Measurements from ENCODE around the gene TBC1D10A.
A peak's percentile ranks its signal among the peaks of the same experiment; 100 is the strongest.

Gene TBC1D10A

GRCh38 chr22:30289980-30290313 is 36.8 kb downstream of the TBC1D10A start:
- no peak overlapping the region for H3K27ac ChIP-seq (ENCODE audit: low read length)

GRCh38 chr22:30289141-30289979 is 37.4 kb downstream of the TBC1D10A start, which contains the start of gene CASTOR1:
TSS of gene CASTOR1 (minus strand) at chr22:30289505. CDS start at chr22:30289497, 8 bp downstream.
- Histone ChIP-seq H3K27me3 (ENCODE audit: low read depth, low read length) (no peaks in the 10 kb centered on the region), H3K4me2 (ENCODE audit: low read length) (peak within 1 kb of the TSS; percentile 93), H3K4me3 (ENCODE audit: low read length) (peak within 1 kb of the TSS; percentile 75), H3K36me3 (replicated peaks; ENCODE audit: low read depth, low read length) (no peaks in the 10 kb centered on the region), H3K27ac (ENCODE audit: low read length) (no peak within 1 kb of the TSS), H3K9ac (ENCODE audit: low read length) (peak within 1 kb of the TSS; percentile 47), H3K79me2 (ENCODE audit: low read length) (no peaks in the 10 kb centered on the region), H4K20me1 (ENCODE audit: insufficient read depth, low read length) (no peaks in the 10 kb centered on the region), H3K9me3 (ENCODE audit: insufficient read depth, low read length) (no peaks in the 10 kb centered on the region), H2AFZ (ENCODE audit: low read depth, low read length) (peak within 1 kb of the TSS; percentile 32; the same call in 1 of the 2 replicates), H3K4me1 (ENCODE audit: low read length) (peaks cover 24% of the 10 kb centered on the region)
- no peak for TF ChIP-seq EZH2phosphoT487 (IDR thresholded peaks at IDR 0.05; ENCODE audit: low read depth)
- no peak for TF ChIP-seq CTCF (IDR thresholded peaks at IDR 0.05; ENCODE audit: low read depth, low read length)

More at GRCh38 chr22:30289980-30290313, 36.8 kb downstream of the TBC1D10A start:
- no peaks in the 10 kb centered on the region for H3K27me3 ChIP-seq (ENCODE audit: low read depth, low read length)
- H3K9me3 ChIP-seq (ENCODE audit: insufficient read depth, low read length), result no peaks in the 10 kb centered on the region
- TF ChIP-seq CTCF (IDR thresholded peaks at IDR 0.05; ENCODE audit: low read depth, low read length) (no peak), EZH2phosphoT487 (IDR thresholded peaks at IDR 0.05; ENCODE audit: low read depth) (no peak)
- peak overlapping the region; percentile 93 for H3K4me2 ChIP-seq (ENCODE audit: low read length)
- H2AFZ ChIP-seq (ENCODE audit: low read depth, low read length), result no peak overlapping the region
- H4K20me1 ChIP-seq (ENCODE audit: insufficient read depth, low read length), result no peaks in the 10 kb centered on the region
- H3K4me1 ChIP-seq (ENCODE audit: low read length), result peaks cover 24% of the 10 kb centered on the region
- H3K9ac ChIP-seq (ENCODE audit: low read length), result peak overlapping the region; percentile 47; the same call in 1 of the 2 replicates
- H3K79me2 ChIP-seq (ENCODE audit: low read length), result no peaks in the 10 kb centered on the region
- no peaks in the 10 kb centered on the region for H3K36me3 ChIP-seq (replicated peaks; ENCODE audit: low read depth, low read length)
- peak overlapping the region; percentile 75 for H3K4me3 ChIP-seq (ENCODE audit: low read length)

- Histone ChIP-seq H3K27me3 (ENCODE audit: low read depth, low read length) (no peaks in the 10 kb centered on the region), H3K4me1 (ENCODE audit: low read length) (peaks cover 24% of the 10 kb centered on the region), H3K27ac (ENCODE audit: low read length) (no peak overlapping the region), H3K36me3 (replicated peaks; ENCODE audit: low read depth, low read length) (no peaks in the 10 kb centered on the region), H3K79me2 (ENCODE audit: low read length) (no peaks in the 10 kb centered on the region), H3K9ac (ENCODE audit: low read length) (peak overlapping the region; percentile 47), H4K20me1 (ENCODE audit: insufficient read depth, low read length) (no peaks in the 10 kb centered on the region), H3K4me3 (ENCODE audit: low read length) (peak overlapping the region; percentile 75), H3K9me3 (ENCODE audit: insufficient read depth, low read length) (no peaks in the 10 kb centered on the region), H2AFZ (ENCODE audit: low read depth, low read length) (no peak overlapping the region), H3K4me2 (ENCODE audit: low read length) (peak overlapping the region; percentile 93)
- TF ChIP-seq CTCF (IDR thresholded peaks at IDR 0.05; ENCODE audit: low read depth, low read length) (no peak), EZH2phosphoT487 (IDR thresholded peaks at IDR 0.05; ENCODE audit: low read depth) (no peak)
Measured at GRCh38 chr22:30288419-30289140, 38.2 kb downstream of the TBC1D10A start.
